Esophagus muscularis mucosa (tissue), 4 donors: ENCODE measurements around the gene ROPN1. TPM values are rescaled to one million over a fixed set of nuclear protein-coding genes. Genes with fewer than 3 reads are reported as not detected.
A peak's percentile ranks its signal among the peaks of the same experiment; 100 is the strongest.

Experiments
- DNase-seq: peaks from one replicate; pipeline ENCODE4 v3.0.0-alpha.2; 2017; ENCODE audit errors: extremely low spot score
- H3K27ac ChIP-seq, 4 donors: fragments of 200-600 bp; sonication (generic); replicated peaks in 1 of 4; 1 replicate in 3 of 4; 2 replicates in 1 of 4; pipeline ENCODE4 v1.5.1; 2016 to 2019; ENCODE audit warnings: mild to moderate bottlenecking in 1 of 4
- H3K27me3 ChIP-seq, 4 donors: fragments of 200-600 bp; sonication (generic); one replicate each; pipeline versions ENCODE4 v1.5.1 to v1.6.0; 2016 to 2019
- H3K36me3 ChIP-seq, 4 donors: fragments of 200-600 bp; sonication (generic); one replicate each; pipeline ENCODE4 v1.5.1; 2016 to 2019
- H3K4me1 ChIP-seq, 4 donors: fragments of 200-600 bp; sonication (generic); one replicate each; pipeline ENCODE4 v1.5.1; 2016 to 2019
- H3K4me3 ChIP-seq, 4 donors: fragments of 200-600 bp; sonication (generic); 1 replicate in 2 of 4; 2 replicates in 2 of 4; pipeline ENCODE4 v1.5.1; 2016 to 2019; ENCODE audit warnings: mild to moderate bottlenecking in 4 of 4, moderate library complexity in 1 of 4
- H3K9me3 ChIP-seq, 4 donors: fragments of 200-600 bp; sonication (generic); 1 replicate in 3 of 4; 2 replicates in 1 of 4; pipeline ENCODE4 v1.5.1; 2016 to 2019
- EP300 ChIP-seq: sonication (generic); formaldehyde crosslinking; IDR thresholded peaks from one replicate; pipeline ENCODE4 v1.6.1; 2017; ENCODE audit warnings: antibody characterized with exemption
- POLR2A ChIP-seq: fragments of 450-650 bp; IDR thresholded peaks from one replicate; pipeline ENCODE4 v1.6.1; 2017; ENCODE audit warnings: antibody characterized with exemption, moderate library complexity, mild to moderate bottlenecking, low read depth
- POLR2AphosphoS5 ChIP-seq, 2 donors: sonication (generic); formaldehyde crosslinking; IDR thresholded peaks; one replicate each; pipeline ENCODE4 v1.6.1; 2017; ENCODE audit warnings: antibody characterized with exemption in 2 of 2
- WGBS: methylation state at CpG from one replicate; pipeline ENCODE4 v1.1.5; 2018; 5-methylcytosine and 5-hydroxymethylcytosine counted together
- intact Hi-C: fragments of 100-400 bp; cut with DNase I; formaldehyde crosslinking; loops from one replicate; pipeline ENCODE4 v1.15.1; 2023
- total RNA-seq, 4 donors: library from RNA; depleted of rRNA; stranded (reverse); fragments of >200 nt; gene quantifications; one replicate each; pipeline versions ENCODE4 v1.1.0 to v1.2.1, GENCODE V29; 2016
- TF ChIP-seq, protein P1 (sequence below), 3 experiments: fragments of 200-600 bp in 2 of 3; fragments of 450-650 bp in 1 of 3; sonication (generic) in 2 of 3; IDR thresholded peaks; one replicate each; pipeline ENCODE4 v1.5.1; 2017 to 2019; ENCODE audit warnings: antibody characterized with exemption in 3 of 3, mild to moderate bottlenecking in 2 of 3, moderate library complexity in 1 of 3

Gene ROPN1
- total RNA-seq, 4 donors from 2014 or later = not detected

DNA sequence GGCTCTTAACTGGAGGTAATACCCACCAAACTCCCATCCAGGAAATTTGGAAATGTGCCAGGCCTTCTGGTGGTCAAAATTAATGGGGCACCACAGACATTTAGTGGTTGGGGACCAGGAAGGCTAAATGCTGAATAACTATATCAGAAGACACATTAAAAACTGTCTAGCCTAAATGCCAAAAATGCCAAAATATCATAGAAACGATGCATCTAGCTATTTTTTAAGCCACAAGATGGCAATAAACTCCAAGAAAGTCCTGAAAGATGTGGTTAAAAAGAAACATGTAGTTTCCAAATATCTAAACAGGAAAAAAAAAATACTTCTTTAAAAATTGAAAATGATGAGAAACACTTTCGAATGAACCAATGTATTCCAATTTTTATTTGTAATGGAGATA is 50.8 kb downstream of the ROPN1 start:
- no peaks in the 10 kb centered on the region for H3K4me1 ChIP-seq
- WGBS = 56% methylated on average over 2 of the region's 2 CpGs
- TF ChIP-seq POLR2AphosphoS5 (IDR thresholded peaks at IDR 0.05) = no peak
- TF ChIP-seq, protein P1, sequence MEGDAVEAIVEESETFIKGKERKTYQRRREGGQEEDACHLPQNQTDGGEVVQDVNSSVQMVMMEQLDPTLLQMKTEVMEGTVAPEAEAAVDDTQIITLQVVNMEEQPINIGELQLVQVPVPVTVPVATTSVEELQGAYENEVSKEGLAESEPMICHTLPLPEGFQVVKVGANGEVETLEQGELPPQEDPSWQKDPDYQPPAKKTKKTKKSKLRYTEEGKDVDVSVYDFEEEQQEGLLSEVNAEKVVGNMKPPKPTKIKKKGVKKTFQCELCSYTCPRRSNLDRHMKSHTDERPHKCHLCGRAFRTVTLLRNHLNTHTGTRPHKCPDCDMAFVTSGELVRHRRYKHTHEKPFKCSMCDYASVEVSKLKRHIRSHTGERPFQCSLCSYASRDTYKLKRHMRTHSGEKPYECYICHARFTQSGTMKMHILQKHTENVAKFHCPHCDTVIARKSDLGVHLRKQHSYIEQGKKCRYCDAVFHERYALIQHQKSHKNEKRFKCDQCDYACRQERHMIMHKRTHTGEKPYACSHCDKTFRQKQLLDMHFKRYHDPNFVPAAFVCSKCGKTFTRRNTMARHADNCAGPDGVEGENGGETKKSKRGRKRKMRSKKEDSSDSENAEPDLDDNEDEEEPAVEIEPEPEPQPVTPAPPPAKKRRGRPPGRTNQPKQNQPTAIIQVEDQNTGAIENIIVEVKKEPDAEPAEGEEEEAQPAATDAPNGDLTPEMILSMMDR (IDR thresholded peaks at IDR 0.05) = peak; percentile 4 to 19 (median 10)
- no peak for TF ChIP-seq POLR2A
- no peak for TF ChIP-seq EP300
- H3K9me3 ChIP-seq = no peaks in the 10 kb centered on the region
- DNase-seq = no peak
- intact Hi-C loops = no loop called here
- no peaks in the 10 kb centered on the region for H3K27me3 ChIP-seq
- H3K27ac ChIP-seq = no peak overlapping the region
- H3K4me3 ChIP-seq = no peak overlapping the region
- H3K36me3 ChIP-seq = peaks cover 14 to 34% (median 23%) of the 10 kb centered on the region in 4 donors

DNA sequence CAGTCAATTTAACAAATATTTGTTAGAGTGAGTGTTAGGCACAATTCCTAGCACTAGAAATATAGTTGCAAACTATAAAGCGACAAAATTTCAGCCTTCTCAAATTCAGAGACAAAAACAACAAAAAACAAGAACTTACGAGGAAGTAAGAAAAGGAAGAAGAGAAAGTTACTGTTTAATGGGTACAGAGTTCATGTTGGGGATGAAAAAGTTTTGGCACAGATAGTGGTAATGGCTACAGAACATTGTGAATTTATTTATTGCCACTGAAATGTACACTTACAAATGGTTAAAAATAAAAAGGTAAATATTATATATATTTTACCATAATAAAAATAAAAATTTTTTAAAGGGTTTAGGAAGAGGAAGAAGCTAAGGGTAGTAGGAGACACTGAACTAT is 52.2 kb downstream of the ROPN1 start:
- TF ChIP-seq POLR2A (no peak), EP300 (no peak), POLR2AphosphoS5 (IDR thresholded peaks at IDR 0.05) (no peak)
- TF ChIP-seq, protein P1 (IDR thresholded peaks at IDR 0.05) = no peak
- H3K36me3 ChIP-seq = peaks cover 14 to 28% (median 23%) of the 10 kb centered on the region in 4 donors

GRCh38 chr3:123936400-123936799 is 55.5 kb downstream of the ROPN1 start:
- H3K27ac ChIP-seq = no peak overlapping the region
- H3K9me3 ChIP-seq = no peaks in the 10 kb centered on the region
- H3K27me3 ChIP-seq = no peaks in the 10 kb centered on the region
- no peak for TF ChIP-seq POLR2A
- TF ChIP-seq, protein P1 (IDR thresholded peaks at IDR 0.05) = no peak
- TF ChIP-seq EP300 = no peak
- no peak for TF ChIP-seq POLR2AphosphoS5 (IDR thresholded peaks at IDR 0.05)
- no peak for DNase-seq
- 68% methylated on average over 2 of the region's 2 CpGs for WGBS
- H3K4me1 ChIP-seq = no peaks in the 10 kb centered on the region
- H3K36me3 ChIP-seq = peaks cover 3 to 26% (median 8%) of the 10 kb centered on the region in 4 donors
- intact Hi-C loops = no loop called here
- H3K4me3 ChIP-seq = no peak overlapping the region

More for the DNA sequence above, 52.2 kb downstream of the ROPN1 start:
- DNase-seq = no peak
- Histone ChIP-seq H3K9me3 (no peaks in the 10 kb centered on the region), H3K4me1 (no peaks in the 10 kb centered on the region), H3K27me3 (no peaks in the 10 kb centered on the region), H3K4me3 (no peak overlapping the region), H3K27ac (no peak overlapping the region)
- 84% methylated on average over 2 of the region's 2 CpGs for WGBS
- intact Hi-C loops = no loop called here

GRCh38 chr3:123935830-123936229 is 56.1 kb downstream of the ROPN1 start:
- no peak overlapping the region for H3K27ac ChIP-seq
- H3K4me1 ChIP-seq = no peaks in the 10 kb centered on the region
- no peaks in the 10 kb centered on the region for H3K27me3 ChIP-seq
- intact Hi-C loops = no loop called here
- H3K9me3 ChIP-seq = no peaks in the 10 kb centered on the region
- no peak for DNase-seq
- H3K4me3 ChIP-seq = no peak overlapping the region
- peaks cover 4 to 32% (median 9%) of the 10 kb centered on the region in 4 donors for H3K36me3 ChIP-seq
- TF ChIP-seq, protein P1 (IDR thresholded peaks at IDR 0.05) = no peak
- TF ChIP-seq EP300 (no peak), POLR2AphosphoS5 (IDR thresholded peaks at IDR 0.05) (no peak), POLR2A (no peak)

DNA sequence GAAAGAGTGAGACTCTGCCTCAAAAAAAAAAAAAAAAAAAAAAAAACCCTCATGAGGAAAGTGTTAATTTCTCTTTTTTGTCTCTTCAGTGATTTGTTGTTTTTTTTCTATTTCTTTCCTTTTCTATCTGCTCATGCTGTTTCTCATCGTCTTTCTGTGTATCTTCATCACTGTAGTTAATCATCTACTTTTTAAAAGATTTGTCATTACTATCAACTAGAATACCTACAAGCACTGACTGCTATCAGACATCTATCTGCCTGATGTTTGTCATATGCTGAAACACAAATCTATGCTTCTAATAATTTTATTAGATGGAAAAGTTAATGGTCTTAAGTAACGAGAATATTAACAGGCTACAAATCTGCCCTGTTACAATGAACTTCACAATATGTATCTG is 57.7 kb downstream of the ROPN1 start:
- DNase-seq = no peak
- no peaks in the 10 kb centered on the region for H3K4me1 ChIP-seq
- H3K4me3 ChIP-seq = no peak overlapping the region
- TF ChIP-seq POLR2A (no peak), EP300 (no peak), POLR2AphosphoS5 (IDR thresholded peaks at IDR 0.05) (no peak)
- TF ChIP-seq, protein P1 (IDR thresholded peaks at IDR 0.05) = no peak
- H3K36me3 ChIP-seq = peaks cover 7 to 43% (median 15%) of the 10 kb centered on the region in 4 donors
- 82% methylated on average over 2 of the region's 2 CpGs for WGBS
- no peak overlapping the region for H3K27ac ChIP-seq
- intact Hi-C loops = no loop called here
- no peaks in the 10 kb centered on the region for H3K27me3 ChIP-seq
- H3K9me3 ChIP-seq = no peaks in the 10 kb centered on the region
